ENCODE data around the gene PABPC1L.

PABPC1L gene

DNA sequence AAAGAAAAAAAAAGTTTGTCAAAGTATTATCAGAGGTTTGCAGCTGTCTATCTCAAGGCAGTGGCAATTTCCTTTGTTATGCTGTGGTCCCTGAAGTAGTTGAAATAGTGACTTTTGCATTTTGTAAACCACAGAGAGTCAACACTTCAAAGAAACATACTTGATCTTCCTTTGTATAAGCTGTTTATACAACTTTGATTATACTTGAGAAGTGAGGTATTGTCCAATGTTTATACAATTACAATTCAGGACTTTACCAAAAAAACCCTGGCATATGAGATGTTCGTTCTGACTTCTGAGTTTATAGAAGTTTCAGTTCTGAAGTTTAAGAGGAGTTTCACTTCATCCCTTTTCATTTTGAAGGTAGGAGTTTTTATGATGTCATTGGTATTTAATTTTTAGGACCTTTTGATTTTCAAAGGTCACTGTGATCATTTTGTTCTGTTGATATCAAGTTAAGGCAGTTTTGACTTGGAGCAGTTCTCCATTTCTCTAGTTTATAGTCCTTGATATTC, 60.4 kb downstream of the PABPC1L start:
- no peak for DNase-seq (ENCODE audit: insufficient read length, low spot score)
- FAIRE-seq = no peak
- no peak for TF ChIP-seq TAF1 (IDR thresholded peaks at IDR 0.05; ENCODE audit: low read depth, low read length)
- no peak for TF ChIP-seq POLR2A (IDR thresholded peaks at IDR 0.05; ENCODE audit: low read depth, low read length)
- 0 out of 2 replicates have a peak, but pooled peaks have one; percentile 30 for TF ChIP-seq POLR2AphosphoS5 (IDR thresholded peaks at IDR 0.05; ENCODE audit: low read depth, low read length)
- no peak for TF ChIP-seq PAX5 (IDR thresholded peaks at IDR 0.05; ENCODE audit: insufficient read depth, low read length, severe bottlenecking)
- peak; percentile 56 for TF ChIP-seq SPI1 (IDR thresholded peaks at IDR 0.05; ENCODE audit: low read depth, low read length)
- TF ChIP-seq POU2F2 (IDR thresholded peaks at IDR 0.05; ENCODE audit: low read depth, low read length) = no peak

GRCh38 chr20:44973053-44973452, 63.2 kb downstream of the PABPC1L start:
- DNase-seq (ENCODE audit: insufficient read length, low spot score) (no peak), FAIRE-seq (no peak)

DNA sequence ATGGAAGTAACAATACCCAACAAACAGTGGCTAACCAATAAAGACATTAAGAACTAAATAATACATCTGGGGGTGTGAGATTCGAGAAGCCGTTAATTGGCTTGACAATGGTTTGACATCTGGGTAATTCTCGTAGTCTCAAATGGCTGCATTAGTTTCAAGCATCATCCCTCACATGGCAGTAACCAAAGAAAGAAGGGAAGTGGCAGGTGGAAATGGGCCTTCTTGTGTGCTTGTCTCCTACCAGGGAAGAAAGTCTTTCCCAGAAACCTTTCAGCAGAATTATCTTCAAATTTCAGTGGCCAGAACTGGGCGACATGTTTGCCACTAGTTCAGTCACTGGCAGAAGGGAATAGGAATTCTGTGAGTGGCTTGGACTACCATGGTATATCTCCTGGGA, 66.8 kb downstream of the PABPC1L start:
- FAIRE-seq = no peak
- TF ChIP-seq TAF1 (IDR thresholded peaks at IDR 0.05; ENCODE audit: low read depth, low read length) (no peak), POLR2AphosphoS5 (IDR thresholded peaks at IDR 0.05; ENCODE audit: low read depth, low read length) (no peak), POU2F2 (IDR thresholded peaks at IDR 0.05; ENCODE audit: low read depth, low read length) (no peak), SPI1 (IDR thresholded peaks at IDR 0.05; ENCODE audit: low read depth, low read length) (no peak), PAX5 (IDR thresholded peaks at IDR 0.05; ENCODE audit: insufficient read depth, low read length, severe bottlenecking) (no peak), POLR2A (IDR thresholded peaks at IDR 0.05; ENCODE audit: low read depth, low read length) (no peak)

More at GRCh38 chr20:44973053-44973452, 63.2 kb downstream of the PABPC1L start:
- TF ChIP-seq POLR2AphosphoS5 (IDR thresholded peaks at IDR 0.05; ENCODE audit: low read depth, low read length) = no peak
- no peak for TF ChIP-seq POU2F2 (IDR thresholded peaks at IDR 0.05; ENCODE audit: low read depth, low read length)
- TF ChIP-seq TAF1 (IDR thresholded peaks at IDR 0.05; ENCODE audit: low read depth, low read length) = no peak
- no peak for TF ChIP-seq PAX5 (IDR thresholded peaks at IDR 0.05; ENCODE audit: insufficient read depth, low read length, severe bottlenecking)
- no peak for TF ChIP-seq POLR2A (IDR thresholded peaks at IDR 0.05; ENCODE audit: low read depth, low read length)
- TF ChIP-seq SPI1 (IDR thresholded peaks at IDR 0.05; ENCODE audit: low read depth, low read length) = no peak

GRCh38 chr20:44979090-44979621, 69.3 kb downstream of the PABPC1L start:
- DNase-seq (ENCODE audit: insufficient read length, low spot score) = no peak
- peak; percentile 57 for FAIRE-seq
- TF ChIP-seq SPI1 (IDR thresholded peaks at IDR 0.05; ENCODE audit: low read depth, low read length) = peak; percentile 65
- 0 out of 2 replicates have a peak, but pooled peaks have one; percentile 29 for TF ChIP-seq POLR2A (IDR thresholded peaks at IDR 0.05; ENCODE audit: low read depth, low read length)
- TF ChIP-seq POU2F2 (IDR thresholded peaks at IDR 0.05; ENCODE audit: low read depth, low read length) = no peak
- TF ChIP-seq PAX5 (IDR thresholded peaks at IDR 0.05; ENCODE audit: insufficient read depth, low read length, severe bottlenecking) = no peak

More for the DNA sequence above, 66.8 kb downstream of the PABPC1L start:
- DNase-seq (ENCODE audit: insufficient read length, low spot score) = no peak

DNA sequence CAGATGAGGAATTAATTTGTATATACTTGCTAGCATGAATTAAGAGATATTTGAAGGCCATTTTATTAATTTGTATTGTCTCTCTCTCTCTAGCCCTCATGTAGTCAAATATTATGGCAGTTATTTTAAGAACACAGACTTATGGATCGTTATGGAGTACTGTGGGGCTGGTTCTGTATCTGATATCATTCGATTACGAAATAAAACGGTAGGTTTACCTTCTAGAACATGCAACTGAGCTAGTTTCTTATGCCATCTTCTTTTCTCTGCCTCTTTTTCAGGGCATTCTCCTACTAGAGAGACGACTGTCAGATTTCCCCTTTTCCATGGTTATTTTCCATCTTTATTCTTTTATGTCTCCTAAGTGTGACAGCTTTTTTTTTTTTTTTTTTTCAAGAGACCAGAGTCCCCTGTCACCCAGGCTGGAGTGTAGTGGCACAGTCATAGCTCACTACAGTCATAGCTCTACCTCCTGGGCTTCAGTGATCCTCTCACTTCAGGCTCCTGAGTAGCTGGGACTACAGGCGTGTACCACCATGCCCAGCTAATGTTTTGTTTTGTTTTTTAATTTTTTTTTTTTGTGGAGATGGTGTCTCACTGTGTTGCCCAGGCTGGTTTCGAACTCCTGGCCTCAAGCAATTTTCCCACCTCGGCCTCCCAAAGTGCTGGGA, 72.0 kb downstream of the PABPC1L start:
- no peak for DNase-seq (ENCODE audit: insufficient read length, low spot score)
- no peak for TF ChIP-seq TAF1 (IDR thresholded peaks at IDR 0.05; ENCODE audit: low read depth, low read length)
- TF ChIP-seq POU2F2 (IDR thresholded peaks at IDR 0.05; ENCODE audit: low read depth, low read length) = no peak
- no peak for TF ChIP-seq SPI1 (IDR thresholded peaks at IDR 0.05; ENCODE audit: low read depth, low read length)
- TF ChIP-seq POLR2AphosphoS5 (IDR thresholded peaks at IDR 0.05; ENCODE audit: low read depth, low read length) = no peak
- no peak for TF ChIP-seq POLR2A (IDR thresholded peaks at IDR 0.05; ENCODE audit: low read depth, low read length)
- no peak for TF ChIP-seq PAX5 (IDR thresholded peaks at IDR 0.05; ENCODE audit: insufficient read depth, low read length, severe bottlenecking)
- no peak for FAIRE-seq

DNA sequence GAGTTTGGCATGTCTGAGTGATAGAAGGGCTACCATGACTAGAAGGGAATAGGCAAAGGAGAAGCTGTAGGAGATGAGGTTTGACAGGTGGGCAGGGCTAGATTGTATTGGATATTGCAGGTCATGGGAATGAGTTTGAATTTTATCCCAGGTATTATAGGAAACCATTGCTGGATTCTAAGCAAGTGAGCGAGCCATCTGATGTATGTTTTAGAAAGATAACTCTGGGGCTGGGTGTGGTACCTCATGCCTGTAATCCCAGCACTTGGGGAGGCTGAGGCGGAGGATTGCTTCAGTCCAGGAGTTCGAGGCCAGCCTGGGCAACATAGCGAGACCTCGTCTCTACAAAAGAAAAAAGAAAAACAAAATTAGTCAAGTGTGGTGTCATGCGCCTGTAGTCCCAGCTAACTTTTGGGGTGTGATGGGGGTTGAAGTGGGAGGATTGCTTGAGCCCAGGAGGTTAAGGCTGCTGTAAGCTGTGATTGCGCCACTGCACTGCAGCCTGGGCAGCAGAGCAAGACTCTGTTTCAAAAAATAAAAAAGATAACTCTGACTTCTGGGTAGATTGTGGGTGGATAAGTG, 73.3 kb downstream of the PABPC1L start:
- FAIRE-seq (no peak), DNase-seq (ENCODE audit: insufficient read length, low spot score) (no peak)

DNA sequence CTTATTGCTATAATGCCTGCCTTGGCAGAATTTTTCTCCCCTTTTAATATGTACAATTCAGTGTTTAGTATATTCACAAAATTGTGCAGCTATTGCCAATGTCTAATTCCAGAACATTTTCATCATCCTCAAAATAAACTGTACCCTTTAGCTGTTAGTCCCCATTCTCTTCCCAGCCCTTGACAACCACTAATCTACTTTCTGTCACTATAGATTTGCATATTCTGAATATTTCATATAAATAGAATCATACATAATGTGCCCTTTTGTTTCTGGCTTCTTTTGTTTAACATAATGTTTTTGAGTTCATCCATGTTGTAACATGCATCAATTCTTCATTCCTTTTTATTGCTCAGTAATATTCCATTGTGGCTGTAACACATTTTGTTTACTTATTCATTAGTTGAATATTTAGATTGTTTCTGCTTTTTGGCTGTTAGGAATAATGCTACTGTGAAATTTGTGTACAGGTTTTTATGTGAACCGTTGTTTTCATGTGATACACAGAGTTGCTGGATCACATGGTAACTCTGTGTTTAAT, 78.8 kb downstream of the PABPC1L start:
- FAIRE-seq = no peak
- no peak for DNase-seq (ENCODE audit: insufficient read length, low spot score)
- no peak for TF ChIP-seq POLR2AphosphoS5 (IDR thresholded peaks at IDR 0.05; ENCODE audit: low read depth, low read length)
- no peak for TF ChIP-seq TAF1 (IDR thresholded peaks at IDR 0.05; ENCODE audit: low read depth, low read length)
- no peak for TF ChIP-seq PAX5 (IDR thresholded peaks at IDR 0.05; ENCODE audit: insufficient read depth, low read length, severe bottlenecking)
- TF ChIP-seq POU2F2 (IDR thresholded peaks at IDR 0.05; ENCODE audit: low read depth, low read length) = no peak
- no peak for TF ChIP-seq SPI1 (IDR thresholded peaks at IDR 0.05; ENCODE audit: low read depth, low read length)
- TF ChIP-seq POLR2A (IDR thresholded peaks at IDR 0.05; ENCODE audit: low read depth, low read length) = no peak

More for the DNA sequence above, 73.3 kb downstream of the PABPC1L start:
- no peak for TF ChIP-seq TAF1 (IDR thresholded peaks at IDR 0.05; ENCODE audit: low read depth, low read length)
- TF ChIP-seq PAX5 (IDR thresholded peaks at IDR 0.05; ENCODE audit: insufficient read depth, low read length, severe bottlenecking) = no peak
- no peak for TF ChIP-seq POU2F2 (IDR thresholded peaks at IDR 0.05; ENCODE audit: low read depth, low read length)
- TF ChIP-seq POLR2AphosphoS5 (IDR thresholded peaks at IDR 0.05; ENCODE audit: low read depth, low read length) = no peak
- no peak for TF ChIP-seq SPI1 (IDR thresholded peaks at IDR 0.05; ENCODE audit: low read depth, low read length)
